Sigmoid colon (tissue), 7 donors: ENCODE measurements around the gene TMC2. TPM values are rescaled to one million over a fixed set of nuclear protein-coding genes. Genes with fewer than 3 reads are reported as not detected.

Source experiments
- DNase-seq: peaks from one replicate; pipeline ENCODE4 v3.0.0-alpha.2; 2019
- H3K27ac ChIP-seq, 4 donors: fragments of 200-600 bp; sonication (generic); one replicate each; pipeline ENCODE4 v1.5.1; 2016 to 2019; ENCODE audit warnings: mild to moderate bottlenecking in 1 of 4
- H3K27me3 ChIP-seq, 3 donors: fragments of 200-600 bp; sonication (generic); one replicate each; pipeline ENCODE4 v1.5.1; 2019; ENCODE audit warnings: mild to moderate bottlenecking in 1 of 3
- H3K36me3 ChIP-seq, 4 donors: fragments of 200-600 bp; sonication (generic); one replicate each; pipeline ENCODE4 v1.5.1; 2016 to 2019
- H3K4me1 ChIP-seq, 4 donors: fragments of 200-600 bp; sonication (generic); one replicate each; pipeline ENCODE4 v1.5.1; 2017 to 2019
- H3K4me3 ChIP-seq, 4 donors: fragments of 200-600 bp; sonication (generic); one replicate each; pipeline ENCODE4 v1.5.1; 2017 to 2019; ENCODE audit warnings: mild to moderate bottlenecking in 2 of 4, moderate library complexity in 1 of 4
- H3K9me3 ChIP-seq, 4 donors: fragments of 200-600 bp in 3 of 4; sonication (generic) in 3 of 4; one replicate each; pipeline versions ENCODE4 v1.5.1 to v1.6.1; 2013 to 2019
- CTCF ChIP-seq, 4 experiments: fragments of 450-650 bp in 3 of 4; fragments of 200-600 bp in 1 of 4; IDR thresholded peaks; one replicate each; pipeline ENCODE4 v1.5.1; 2016 to 2019; ENCODE audit warnings: antibody characterized with exemption in 4 of 4, mild to moderate bottlenecking in 3 of 4, moderate library complexity in 2 of 4
- EP300 ChIP-seq, 4 donors: sonication (generic); formaldehyde crosslinking; IDR thresholded peaks; one replicate each; pipeline ENCODE4 v1.6.1; 2017; ENCODE audit warnings: antibody characterized with exemption in 4 of 4
- POLR2A ChIP-seq, 2 donors: fragments of 450-650 bp; IDR thresholded peaks; one replicate each; pipeline ENCODE4 v1.6.1; 2016; ENCODE audit warnings: antibody characterized with exemption in 2 of 2, mild to moderate bottlenecking in 2 of 2, moderate library complexity in 2 of 2
- POLR2AphosphoS5 ChIP-seq, 4 donors: sonication (generic); formaldehyde crosslinking; IDR thresholded peaks; one replicate each; pipeline ENCODE4 v1.6.1; 2017; ENCODE audit warnings: antibody characterized with exemption in 4 of 4
- WGBS, 2 donors: extraction: QIAGEN DNeasy Blood & Tissue Kit; methylation state at CpG; one replicate each; pipeline ENCODE4 v1.1.7; 2013; 5-methylcytosine and 5-hydroxymethylcytosine counted together
- intact Hi-C: fragments of 100-400 bp; cut with DNase I; formaldehyde crosslinking; loops from one replicate; pipeline ENCODE4 v1.15.1; 2023
- polyA plus RNA-seq, 3 donors: library from polyadenylated mRNA; stranded (reverse); fragments of 200-250 nt; gene quantifications; one replicate each; pipeline ENCODE4 v1.2.3, GENCODE V29; 2013
- total RNA-seq, 4 donors: library from RNA; depleted of rRNA; stranded (reverse); fragments of >200 nt; gene quantifications; one replicate each; pipeline ENCODE4 v1.1.0, GENCODE V29; 2016
- donor health status: healthy with polysubstance abuse.
- donor health status: Bipolar disorder and iron deficiency.
- donor health status: healthy.

Gene TMC2
- total and polyA plus RNA-seq, 7 donors = 0.19 to 0.60 (median 0.28) TPM; not detected in 4

GRCh38 chr20:2610326-2610725, 74.0 kb downstream of the TMC2 start:
- no peaks in the 10 kb centered on the region for H3K4me1 ChIP-seq
- no peak overlapping the region for H3K27ac ChIP-seq
- peaks cover 0 to 11% (median 4%) of the 10 kb centered on the region in 4 donors for H3K9me3 ChIP-seq
- H3K27me3 ChIP-seq = no peaks in the 10 kb centered on the region
- DNase-seq = no peak
- no peaks in the 10 kb centered on the region for H3K36me3 ChIP-seq
- 87 to 91% methylated on average over 6 of the region's 6 CpGs for WGBS, 2 donors
- H3K4me3 ChIP-seq = no peak overlapping the region
- intact Hi-C loops = no loop called here
- no peak for TF ChIP-seq POLR2AphosphoS5 (IDR thresholded peaks at IDR 0.05)
- no peak for TF ChIP-seq POLR2A (IDR thresholded peaks at IDR 0.05)

- 79 to 81% methylated on average over 6 of the region's 6 CpGs for WGBS, 2 donors
- TF ChIP-seq POLR2A (IDR thresholded peaks at IDR 0.05) = no peak
- TF ChIP-seq CTCF (IDR thresholded peaks at IDR 0.05) = no peak
- no peak for TF ChIP-seq POLR2AphosphoS5 (IDR thresholded peaks at IDR 0.05)
- no peak for TF ChIP-seq EP300 (IDR thresholded peaks at IDR 0.05)
- H3K9me3 ChIP-seq = peaks cover 0 to 11% (median 4%) of the 10 kb centered on the region in 4 donors
- H3K27me3 ChIP-seq = no peaks in the 10 kb centered on the region
- intact Hi-C loops = no loop called here
- H3K36me3 ChIP-seq = no peaks in the 10 kb centered on the region
- H3K4me1 ChIP-seq = no peaks in the 10 kb centered on the region
- no peak overlapping the region for H3K27ac ChIP-seq
- no peak overlapping the region for H3K4me3 ChIP-seq
- no peak for DNase-seq
Measured at GRCh38 chr20:2610941-2611720, 74.8 kb downstream of the TMC2 start.

GRCh38 chr20:2612073-2612472, 75.7 kb downstream of the TMC2 start:
- intact Hi-C loops = no loop called here
- no peaks in the 10 kb centered on the region for H3K27me3 ChIP-seq
- WGBS, 2 donors = 89 to 97% methylated on average over 3 of the region's 3 CpGs
- no peak for DNase-seq
- TF ChIP-seq CTCF (IDR thresholded peaks at IDR 0.05) = no peak
- no peak overlapping the region for H3K4me3 ChIP-seq
- H3K4me1 ChIP-seq = no peaks in the 10 kb centered on the region
- H3K9me3 ChIP-seq = peaks cover 0 to 4% (median 2%) of the 10 kb centered on the region in 4 donors
- no peak overlapping the region for H3K27ac ChIP-seq
- H3K36me3 ChIP-seq = no peaks in the 10 kb centered on the region

GRCh38 chr20:2616634-2617033, 80.3 kb downstream of the TMC2 start:
- Histone ChIP-seq H3K9me3 (no peaks in the 10 kb centered on the region), H3K27me3 (no peaks in the 10 kb centered on the region), H3K4me1 (no peaks in the 10 kb centered on the region), H3K27ac (no peak overlapping the region), H3K4me3 (no peak overlapping the region), H3K36me3 (no peaks in the 10 kb centered on the region)
- intact Hi-C loops = no loop called here
- WGBS, 2 donors = 79 to 82% methylated on average over 9 of the region's 9 CpGs
- DNase-seq = no peak
- TF ChIP-seq EP300 (IDR thresholded peaks at IDR 0.05) = no peak
- no peak for TF ChIP-seq CTCF (IDR thresholded peaks at IDR 0.05)
- no peak for TF ChIP-seq POLR2A (IDR thresholded peaks at IDR 0.05)
- no peak for TF ChIP-seq POLR2AphosphoS5 (IDR thresholded peaks at IDR 0.05)

GRCh38 chr20:2617099-2617714, 80.8 kb downstream of the TMC2 start:
- H3K4me3 ChIP-seq = no peak overlapping the region
- no peak for TF ChIP-seq POLR2AphosphoS5 (IDR thresholded peaks at IDR 0.05)
- no peak for TF ChIP-seq POLR2A (IDR thresholded peaks at IDR 0.05)
- TF ChIP-seq CTCF (IDR thresholded peaks at IDR 0.05) = no peak
- TF ChIP-seq EP300 (IDR thresholded peaks at IDR 0.05) = no peak
- H3K27me3 ChIP-seq = no peaks in the 10 kb centered on the region
- H3K36me3 ChIP-seq = no peaks in the 10 kb centered on the region
- no peaks in the 10 kb centered on the region for H3K4me1 ChIP-seq
- intact Hi-C loops = no loop called here
- H3K9me3 ChIP-seq = no peaks in the 10 kb centered on the region
- no peak for DNase-seq
- WGBS, 2 donors = 82 to 93% methylated on average over 16 of the region's 16 CpGs
- H3K27ac ChIP-seq = no peak overlapping the region
